ENCODE results near the gene SYPL1. TPM values are rescaled to one million over a fixed set of nuclear protein-coding genes. Genes with fewer than 3 reads are reported as not detected.
A peak's percentile ranks its signal among the peaks of the same experiment; 100 is the strongest.

The SYPL1 gene
- total and polyA plus RNA-seq, 7 donors = 66.3 to 113 (median 79.0) TPM

DNA sequence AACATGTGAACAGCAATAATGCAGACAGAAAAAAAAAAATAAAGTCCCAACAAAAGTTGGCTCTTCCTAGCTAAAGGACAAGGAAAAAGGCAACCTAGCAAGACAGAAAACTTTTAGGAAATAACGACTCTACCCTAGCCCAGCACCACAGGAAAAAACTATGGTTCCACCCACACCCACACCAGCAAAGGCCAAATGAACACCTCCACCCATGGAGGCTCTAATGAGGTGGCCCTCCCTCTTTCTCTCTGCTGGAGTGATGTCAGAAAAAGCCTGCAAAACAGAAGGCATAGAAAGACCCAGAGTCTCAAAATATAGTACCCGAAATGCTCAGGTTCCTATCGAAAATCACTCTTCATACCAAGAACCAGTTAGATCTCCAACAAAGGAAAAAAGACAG, 28.4 kb downstream of the SYPL1 start:
- WGBS, 3 donors = 78 to 79% (median 78%) methylated on average over 3 of the region's 3 CpGs
- intact Hi-C loops (cut with DNase I) = no loop called here

DNA sequence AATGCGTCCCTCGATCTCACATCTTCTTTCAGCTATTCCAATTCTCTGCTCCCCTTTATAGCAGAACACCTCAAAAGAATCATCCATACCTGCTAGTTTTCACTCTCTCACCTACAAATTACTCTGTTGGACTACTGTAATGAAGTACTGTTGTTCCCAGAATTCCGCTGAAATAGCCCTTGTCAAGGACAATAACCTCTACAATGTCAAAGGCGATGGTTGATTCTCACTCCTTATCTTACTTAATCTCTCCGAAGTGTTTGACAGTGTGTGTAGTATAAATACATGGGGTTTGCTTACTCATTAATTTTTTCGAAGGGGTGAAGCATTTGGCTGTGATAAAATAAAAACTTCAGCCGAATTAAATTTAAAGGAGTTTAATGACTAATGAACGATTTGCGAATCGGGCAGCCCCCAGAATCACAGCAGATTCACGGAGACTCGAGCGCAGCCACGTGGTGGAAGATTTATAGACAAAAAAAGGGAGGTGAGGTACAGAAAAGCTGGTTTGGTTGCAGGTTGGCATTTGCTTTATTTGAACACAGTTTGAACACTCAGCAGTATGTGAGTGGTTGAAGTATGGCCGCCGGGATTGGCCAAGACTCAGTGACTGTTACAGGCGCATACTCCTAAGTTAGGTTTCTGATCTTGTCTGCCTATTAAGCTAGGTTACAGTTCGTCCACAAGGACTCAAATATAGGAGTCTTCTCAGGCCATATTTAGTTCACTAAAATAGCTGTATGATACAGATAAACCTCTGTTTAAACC, 29.8 kb downstream of the SYPL1 start:
- DNase-seq (no peak), ATAC-seq (no peak)
- Histone ChIP-seq H3K9me3 (no peaks in the 10 kb centered on the region), H3K4me3 (no peak overlapping the region), H3K36me3 (ENCODE audit: insufficient read depth in 1 of 2, low read depth in 1 of 2) (no peaks in the 10 kb centered on the region), H3K27me3 (ENCODE audit: insufficient read depth in 3 of 3, low read length in 2 of 3) (no peaks in the 10 kb centered on the region), H3K27ac (no peak overlapping the region), H3K4me1 (peaks cover 9% of the 10 kb centered on the region)
- intact Hi-C loops (cut with DNase I) = no loop called here
- TF ChIP-seq, protein P1, sequence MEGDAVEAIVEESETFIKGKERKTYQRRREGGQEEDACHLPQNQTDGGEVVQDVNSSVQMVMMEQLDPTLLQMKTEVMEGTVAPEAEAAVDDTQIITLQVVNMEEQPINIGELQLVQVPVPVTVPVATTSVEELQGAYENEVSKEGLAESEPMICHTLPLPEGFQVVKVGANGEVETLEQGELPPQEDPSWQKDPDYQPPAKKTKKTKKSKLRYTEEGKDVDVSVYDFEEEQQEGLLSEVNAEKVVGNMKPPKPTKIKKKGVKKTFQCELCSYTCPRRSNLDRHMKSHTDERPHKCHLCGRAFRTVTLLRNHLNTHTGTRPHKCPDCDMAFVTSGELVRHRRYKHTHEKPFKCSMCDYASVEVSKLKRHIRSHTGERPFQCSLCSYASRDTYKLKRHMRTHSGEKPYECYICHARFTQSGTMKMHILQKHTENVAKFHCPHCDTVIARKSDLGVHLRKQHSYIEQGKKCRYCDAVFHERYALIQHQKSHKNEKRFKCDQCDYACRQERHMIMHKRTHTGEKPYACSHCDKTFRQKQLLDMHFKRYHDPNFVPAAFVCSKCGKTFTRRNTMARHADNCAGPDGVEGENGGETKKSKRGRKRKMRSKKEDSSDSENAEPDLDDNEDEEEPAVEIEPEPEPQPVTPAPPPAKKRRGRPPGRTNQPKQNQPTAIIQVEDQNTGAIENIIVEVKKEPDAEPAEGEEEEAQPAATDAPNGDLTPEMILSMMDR (IDR thresholded peaks at IDR 0.05) = no peak
- 89 to 91% (median 91%) methylated on average over 18 of the region's 18 CpGs for WGBS, 3 donors

More for the DNA sequence above, 28.4 kb downstream of the SYPL1 start:
- ATAC-seq (no peak), DNase-seq (no peak)
- Histone ChIP-seq H3K4me1 (peaks cover 9% of the 10 kb centered on the region), H3K36me3 (ENCODE audit: insufficient read depth in 1 of 2, low read depth in 1 of 2) (peaks cover 0 to 9% of the 10 kb centered on the region in 2 donors), H3K9me3 (no peaks in the 10 kb centered on the region), H3K27me3 (ENCODE audit: insufficient read depth in 3 of 3, low read length in 2 of 3) (no peaks in the 10 kb centered on the region), H3K4me3 (no peak overlapping the region), H3K27ac (no peak overlapping the region)
- TF ChIP-seq, protein P1 (IDR thresholded peaks at IDR 0.05) = no peak

DNA sequence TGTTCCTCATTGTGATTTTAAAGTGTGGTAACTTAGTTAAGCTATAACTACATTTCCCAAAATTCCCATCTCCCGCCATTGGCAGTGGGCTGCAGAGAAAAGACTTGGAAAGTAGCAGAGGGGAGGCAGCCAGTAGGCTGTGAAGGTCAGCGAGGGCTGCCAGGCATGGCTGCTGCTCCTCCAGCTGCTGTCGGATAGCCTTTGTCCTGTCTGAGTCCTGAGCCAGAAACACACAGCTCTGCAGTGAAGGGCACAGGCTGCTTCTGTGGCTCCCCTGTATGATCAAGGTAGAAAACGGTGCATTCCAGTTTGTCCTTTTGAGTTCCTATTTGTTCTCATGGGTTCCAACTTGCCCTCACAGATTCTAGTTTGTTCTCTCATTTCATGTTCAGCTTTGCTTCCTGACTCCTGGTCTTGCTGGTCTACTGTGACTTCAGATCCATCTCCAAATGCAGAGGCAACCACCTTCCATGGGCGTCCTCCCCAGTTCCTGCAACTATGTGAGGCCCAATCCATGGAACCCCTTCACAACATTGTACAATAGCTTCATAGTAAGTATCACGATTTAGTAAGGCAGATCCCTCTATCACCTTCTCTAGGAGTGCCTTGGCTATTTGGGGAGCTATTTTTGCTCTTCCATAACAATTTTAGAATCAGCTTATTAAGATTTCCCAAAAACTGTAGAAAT, 31.7 kb downstream of the SYPL1 start:
- Histone ChIP-seq H3K9me3 (no peaks in the 10 kb centered on the region), H3K27ac (no peak overlapping the region), H3K4me1 (peaks cover 9% of the 10 kb centered on the region), H3K27me3 (ENCODE audit: insufficient read depth in 3 of 3, low read length in 2 of 3) (no peaks in the 10 kb centered on the region), H3K4me3 (no peak overlapping the region), H3K36me3 (ENCODE audit: insufficient read depth in 1 of 2, low read depth in 1 of 2) (no peaks in the 10 kb centered on the region)
- no peak for DNase-seq
- intact Hi-C loops (cut with DNase I) = no loop called here
- ATAC-seq = peak; percentile 68 to 87 (median 84)
- 35 to 49% (median 36%) methylated on average over 6 of the region's 6 CpGs for WGBS, 3 donors
- TF ChIP-seq, protein P1 (IDR thresholded peaks at IDR 0.05) = no peak

DNA sequence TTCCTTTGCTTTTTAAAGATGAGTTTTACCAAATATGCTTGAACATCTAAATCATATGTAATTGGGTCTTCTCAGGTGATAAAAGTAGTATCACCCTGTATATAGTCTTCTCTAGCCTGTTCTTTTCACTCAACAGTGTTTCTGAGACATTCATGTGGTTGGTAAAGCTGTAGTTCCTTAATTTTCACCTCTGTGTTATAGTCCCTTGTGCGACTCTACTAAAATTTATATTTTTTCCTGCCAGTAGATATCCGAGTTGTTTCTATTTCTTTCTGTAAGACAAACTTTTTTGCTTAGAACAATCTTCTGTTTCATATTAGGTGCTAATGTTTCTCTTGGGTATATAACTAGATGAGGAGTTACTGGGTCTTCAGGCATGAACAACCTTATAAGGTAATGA, 35.6 kb downstream of the SYPL1 start:
- TF ChIP-seq, protein P1 (IDR thresholded peaks at IDR 0.05) = no peak
- H3K4me3 ChIP-seq = no peak overlapping the region
- 87 to 92% (median 89%) methylated on average over 2 of the region's 2 CpGs for WGBS, 3 donors
- H3K9me3 ChIP-seq = no peaks in the 10 kb centered on the region
- H3K27me3 ChIP-seq (ENCODE audit: insufficient read depth in 3 of 3, low read length in 2 of 3) = no peaks in the 10 kb centered on the region
- peaks cover 9% of the 10 kb centered on the region for H3K4me1 ChIP-seq
- ATAC-seq (no peak), DNase-seq (no peak)
- no peaks in the 10 kb centered on the region for H3K36me3 ChIP-seq (ENCODE audit: insufficient read depth in 1 of 2, low read depth in 1 of 2)
- intact Hi-C loops (cut with DNase I) = no loop called here
- no peak overlapping the region for H3K27ac ChIP-seq

All from psoas muscle (tissue), 8 donors.